Measurements from ENCODE around the gene PRRG3. TPM values are rescaled to one million over a fixed set of nuclear protein-coding genes. Genes with fewer than 3 reads are reported as not detected.

PRRG3 gene
- not detected in 2 replicates for total RNA-seq

DNA sequence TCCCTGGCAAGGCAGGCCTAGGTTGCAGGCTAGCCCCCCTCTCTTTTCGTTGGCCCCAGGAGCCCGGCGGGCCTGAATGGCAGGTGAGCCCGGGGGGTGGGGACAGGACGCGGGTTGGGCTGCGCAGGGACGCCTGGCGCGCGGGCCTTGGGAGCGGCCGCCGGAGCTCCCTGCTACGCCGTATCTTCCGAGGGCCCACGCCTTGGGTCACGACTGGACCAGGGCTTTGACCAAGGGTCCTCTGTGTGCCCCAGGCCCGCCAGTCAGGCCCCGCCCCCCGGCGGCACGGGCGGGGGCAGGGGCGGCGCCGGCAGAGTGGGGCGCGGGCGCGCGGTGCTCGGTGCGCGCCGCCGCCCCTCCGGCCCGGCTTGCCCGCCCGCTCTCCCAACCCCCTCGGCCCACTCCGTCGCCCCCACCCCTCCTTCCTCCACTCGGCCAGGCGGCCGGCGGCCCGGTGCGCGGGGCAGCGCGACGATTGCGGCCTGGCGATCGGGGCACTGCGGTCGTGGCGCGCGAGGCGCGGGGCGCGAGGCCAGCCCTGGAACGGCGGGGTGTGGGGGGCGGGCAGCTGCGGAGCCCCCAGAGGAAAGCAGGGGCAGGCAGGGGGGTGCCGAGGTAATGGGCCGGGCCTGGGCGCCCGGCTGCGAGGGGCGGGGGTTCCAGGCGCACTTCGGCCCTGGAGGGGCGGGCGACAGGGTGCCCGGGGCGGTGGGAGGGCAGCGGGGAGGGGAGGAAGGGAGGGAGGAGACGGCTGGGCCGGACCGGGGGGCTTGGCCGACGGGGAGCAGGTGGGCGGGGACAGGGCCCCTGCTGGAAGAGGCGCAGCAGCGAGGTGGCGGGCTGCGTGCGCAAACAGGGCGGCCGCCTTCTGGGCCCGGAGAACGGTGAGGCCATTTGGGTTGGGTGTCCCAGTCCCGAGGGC, at the start of gene PRRG3:
TSS of gene PRRG3 (plus strand) at position 798 of the 922 bp plus-strand sequence. CDS start 3,357 bp downstream, outside the sequence.

DNA sequence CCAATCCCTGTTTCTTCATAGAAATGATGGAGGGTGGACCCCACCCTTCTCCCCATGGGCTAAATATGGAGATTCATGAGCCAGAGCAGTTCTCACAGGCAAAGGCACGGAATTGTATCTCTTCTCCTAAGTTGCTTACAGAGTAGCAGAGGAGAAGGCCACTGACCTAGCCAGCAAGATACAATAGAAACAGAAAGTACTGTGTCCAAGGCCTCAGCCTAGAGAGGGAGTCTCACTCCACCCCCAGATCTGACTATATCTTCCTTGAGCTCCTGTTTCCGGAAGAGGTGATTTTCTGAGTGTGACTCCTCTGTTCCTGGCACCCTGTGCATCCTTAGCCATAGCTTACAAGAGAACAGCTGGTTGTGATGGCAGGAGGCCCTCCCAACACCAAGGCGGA, 20.5 kb downstream of the PRRG3 start, which contains the start of gene FATE1:
TSS of gene FATE1 (plus strand) at position 284 of the 400 bp plus-strand sequence. CDS start at position 369, 85 bp downstream.

DNA sequence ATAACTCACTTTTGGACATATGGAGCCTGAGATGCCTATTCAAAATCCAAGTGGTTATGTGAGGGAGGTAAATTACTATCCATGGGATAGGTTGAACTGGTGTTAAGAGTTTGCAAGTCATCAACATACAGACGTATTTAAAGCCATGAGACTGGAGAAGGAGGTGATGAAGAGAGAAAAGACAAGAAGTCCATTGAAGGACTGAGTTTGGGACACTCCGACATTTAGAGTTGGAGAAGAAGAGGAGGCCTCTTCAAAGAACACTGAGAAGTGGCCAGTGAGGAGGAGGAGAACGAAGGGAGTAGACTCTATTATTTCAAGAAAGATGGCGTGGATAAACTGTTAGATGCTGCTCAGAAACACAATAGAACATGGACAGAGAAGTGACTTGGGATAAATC, 39.2 kb downstream of the PRRG3 start, which contains the start of gene CNGA2:
TSS of gene CNGA2 (plus strand) at position 301 of the 400 bp plus-strand sequence. CDS start 3,738 bp downstream, outside the sequence.

Other genes starting within 250 kb of the PRRG3 start
- not detected in 2 replicates for gene PASD1, start 131.8 kb upstream of the PRRG3 start, total RNA-seq
- not detected in 2 replicates for gene FATE1, start 20.6 kb downstream of the PRRG3 start, total RNA-seq
- not detected in 2 replicates for gene CNGA2, start 39.3 kb downstream of the PRRG3 start, total RNA-seq
- not detected in 2 replicates for gene MAGEA4, start 217.4 kb downstream of the PRRG3 start, total RNA-seq